ENCODE data around the gene CAMSAP1.

CAMSAP1 gene

GRCh38 chr9:135939351-135940265 is 32.3 kb upstream of the CAMSAP1 start:
- peak; percentile 81 for DNase-seq

- no peak for DNase-seq
Observed at GRCh38 chr9:135937521-135938489, 30.5 kb upstream of the CAMSAP1 start.

- DNase-seq = no peak
Observed at GRCh38 chr9:135933114-135933513, 25.8 kb upstream of the CAMSAP1 start.

- no peak for DNase-seq
Observed at GRCh38 chr9:135932656-135933055, 25.3 kb upstream of the CAMSAP1 start.

- DNase-seq = no peak
Observed at GRCh38 chr9:135931349-135931820, 24.0 kb upstream of the CAMSAP1 start.

DNA sequence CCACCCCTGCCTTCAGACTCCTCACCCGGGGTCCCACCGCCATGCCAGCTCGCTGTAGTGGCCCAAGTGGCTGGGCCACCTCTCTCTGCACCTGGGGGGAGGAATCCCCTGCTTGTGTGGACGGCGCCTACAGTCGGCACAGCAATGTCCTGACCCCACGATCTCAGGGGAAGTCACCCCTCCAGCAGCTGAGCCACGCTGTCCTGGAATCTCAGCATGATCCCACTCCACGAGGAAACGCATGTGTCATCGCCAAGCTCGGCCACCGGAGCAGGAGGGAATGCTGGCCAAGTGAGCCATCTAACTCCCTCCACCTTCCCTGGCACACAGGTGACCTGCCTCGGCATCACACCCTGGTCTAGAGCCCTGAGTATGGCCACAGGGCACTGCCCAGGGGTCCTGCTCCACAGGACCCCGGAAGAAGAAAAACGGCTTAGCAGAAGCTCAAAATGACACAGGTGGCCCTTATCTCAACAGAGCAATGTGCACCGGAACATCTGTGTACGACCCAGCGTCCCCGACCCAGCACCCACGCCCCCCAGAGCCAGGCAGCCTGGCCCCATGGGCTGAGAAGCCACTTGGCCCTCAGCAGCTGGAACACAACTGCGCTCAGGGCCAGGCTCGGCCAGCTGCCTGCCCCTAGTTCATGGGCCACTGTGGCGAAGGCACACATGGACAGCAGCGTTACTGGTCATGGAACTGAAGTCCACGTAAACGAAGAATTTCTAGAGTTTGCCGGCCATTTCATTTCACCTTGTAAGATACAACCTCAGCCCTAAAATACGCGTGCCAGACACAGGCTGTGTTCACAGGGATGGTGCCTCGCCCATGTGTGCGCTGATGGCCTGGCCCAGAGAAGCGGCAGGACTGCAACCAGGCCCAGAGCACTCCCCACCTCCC is 23.4 kb upstream of the CAMSAP1 start:
- no peak for DNase-seq

- DNase-seq = no peak
Observed at GRCh38 chr9:135929656-135930445, 22.5 kb upstream of the CAMSAP1 start.

- no peak for DNase-seq
Observed at GRCh38 chr9:135928731-135929655, 21.6 kb upstream of the CAMSAP1 start.

DNA sequence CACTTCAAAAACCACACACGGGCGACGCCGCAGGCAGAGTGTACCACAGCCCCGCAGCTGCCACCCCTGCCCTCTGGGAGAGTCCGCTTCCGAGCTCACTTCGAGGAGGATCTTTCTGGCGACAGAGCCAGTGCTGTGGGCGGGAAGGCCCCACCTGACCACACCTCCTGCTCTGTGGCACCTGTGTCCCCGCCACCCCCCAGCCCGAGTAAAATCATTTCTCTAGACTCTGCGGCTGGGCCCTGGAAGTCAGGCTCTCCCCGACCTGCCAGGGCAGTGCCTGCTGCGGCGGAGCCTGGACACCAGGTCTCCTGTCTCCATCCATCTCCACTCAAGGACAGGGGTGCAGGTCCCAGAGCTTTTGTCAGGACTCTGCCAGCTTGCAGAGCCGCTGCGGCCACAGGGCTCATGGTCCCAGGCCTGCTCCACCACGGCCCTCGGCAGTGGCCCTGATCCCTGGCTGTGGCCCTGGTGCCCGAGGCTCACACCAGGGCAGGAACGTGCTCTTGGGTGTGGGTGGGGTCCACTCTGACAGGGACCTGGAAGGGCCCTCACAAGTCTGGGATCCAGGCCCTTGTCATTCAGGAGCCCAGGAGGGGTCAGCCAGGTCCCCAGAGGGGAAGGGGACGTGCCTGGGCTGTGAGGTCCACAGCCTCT is 20.9 kb upstream of the CAMSAP1 start:
- no peak for DNase-seq

GRCh38 chr9:135927195-135928013 is 20.1 kb upstream of the CAMSAP1 start:
- DNase-seq = no peak

GRCh38 chr9:135926402-135927194 is 19.3 kb upstream of the CAMSAP1 start:
- DNase-seq = peak; percentile 90

DNA sequence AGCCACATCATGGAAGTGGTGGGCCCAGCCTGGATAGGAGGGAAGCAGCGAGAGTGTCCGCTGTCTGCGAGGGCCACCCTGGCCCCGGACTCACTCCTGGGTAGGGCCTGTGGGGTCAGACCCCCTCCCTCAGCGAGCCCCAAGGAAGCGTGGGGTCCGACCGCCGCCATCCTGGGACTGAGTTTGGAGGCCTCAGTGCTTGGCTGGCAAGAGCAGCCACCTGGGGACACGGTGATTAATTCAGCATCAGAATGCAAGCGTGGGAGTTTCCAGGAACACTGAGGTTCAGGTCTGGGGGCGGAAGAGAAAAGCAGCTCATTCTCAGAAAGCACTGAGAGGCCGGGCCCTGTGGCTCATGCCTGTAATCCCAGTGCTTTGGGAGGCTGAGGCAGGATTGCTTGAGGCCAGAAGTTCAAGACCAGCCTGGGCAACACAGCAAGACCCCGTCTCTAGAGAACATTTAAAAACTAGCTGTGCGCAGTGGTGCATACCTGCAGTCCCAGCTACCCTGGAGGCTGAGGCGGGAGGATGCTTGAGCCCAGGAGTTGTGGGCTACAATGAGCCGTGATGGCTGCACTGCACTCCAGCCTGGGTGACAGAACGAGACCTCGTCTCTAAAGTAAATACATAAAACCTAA is 18.3 kb upstream of the CAMSAP1 start:
- peak; percentile 89 for DNase-seq

DNA sequence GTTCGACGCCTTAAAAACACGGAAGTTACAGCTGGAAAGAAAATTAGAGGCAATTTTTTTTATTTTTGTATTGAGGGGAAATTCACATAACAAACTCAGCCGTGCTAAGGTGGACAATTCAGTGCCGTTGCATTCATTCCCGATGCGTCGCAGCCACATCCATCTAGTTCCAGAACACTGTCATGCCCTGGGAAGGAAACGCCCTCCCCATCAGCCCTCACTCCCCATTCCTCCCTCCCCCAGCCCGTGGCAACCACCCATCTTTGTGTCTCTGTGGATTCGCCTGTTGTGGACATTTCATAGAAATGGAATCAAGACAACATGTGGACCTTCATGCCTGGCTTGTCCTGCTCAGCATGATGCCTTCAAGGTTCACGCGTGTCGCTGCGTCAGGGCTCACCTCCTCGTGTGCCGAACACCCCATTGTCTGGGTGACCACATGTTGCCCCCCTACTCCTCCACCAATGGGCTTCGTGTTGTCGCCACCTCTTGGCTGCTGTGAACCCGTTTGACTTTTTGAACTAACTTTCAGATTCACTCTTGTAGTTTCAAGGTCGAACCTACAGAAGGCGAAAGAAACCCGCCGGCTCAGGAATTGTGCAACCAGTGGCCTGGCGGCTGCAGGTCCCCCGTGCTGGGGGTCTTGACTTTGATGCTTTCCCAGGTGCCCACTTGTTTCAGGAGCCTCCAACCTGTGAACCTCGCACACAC is 17.4 kb upstream of the CAMSAP1 start:
- DNase-seq = peak; percentile 48

DNA sequence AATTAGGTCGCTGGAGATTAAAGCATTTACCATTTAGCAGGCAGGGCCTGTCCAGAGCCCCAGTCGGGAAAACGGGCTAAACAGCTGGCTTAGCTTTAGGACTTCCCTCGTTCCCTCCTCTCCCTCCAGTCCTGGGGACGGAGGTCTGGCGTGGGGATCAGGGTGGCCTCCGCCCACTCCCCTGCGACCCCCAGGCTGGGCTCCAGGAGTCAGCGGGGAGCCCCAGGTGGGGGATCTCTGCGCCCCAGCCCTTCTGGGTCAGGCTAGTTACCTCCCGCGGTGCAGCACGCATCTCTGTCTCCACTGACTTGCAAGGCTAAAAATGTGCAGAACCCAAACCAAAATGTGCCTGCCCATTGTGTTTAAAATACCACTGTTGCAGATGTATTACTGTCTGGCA is 16.2 kb upstream of the CAMSAP1 start:
- DNase-seq = no peak

DNA sequence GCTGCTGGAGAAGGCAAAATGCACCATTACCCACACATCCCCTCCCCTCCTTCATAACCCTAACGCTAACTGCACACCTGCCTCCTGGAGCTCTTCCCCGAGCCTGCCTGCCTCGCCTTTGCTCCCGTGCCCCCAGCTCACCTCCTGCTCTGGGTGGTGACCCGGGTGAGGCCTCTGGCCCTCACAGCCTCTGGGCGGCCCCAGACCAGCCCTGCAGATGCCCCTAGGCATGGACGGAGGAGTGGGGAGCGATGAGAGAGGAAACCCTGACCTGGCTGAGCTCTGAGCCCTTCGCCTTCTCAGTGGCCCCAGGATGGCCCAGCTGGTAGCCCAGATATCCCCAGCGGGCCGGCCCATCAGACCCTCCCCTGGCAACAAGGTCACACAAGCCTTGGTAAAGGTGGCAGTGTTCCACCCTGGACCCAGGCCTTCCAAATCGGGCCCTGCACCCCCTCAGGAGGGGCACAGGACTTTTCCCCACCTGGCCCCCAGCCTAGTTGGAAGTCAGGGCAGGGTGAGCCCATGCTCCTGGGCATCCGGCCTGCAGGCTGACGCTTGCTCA is 14.5 kb upstream of the CAMSAP1 start:
- DNase-seq = no peak

DNA sequence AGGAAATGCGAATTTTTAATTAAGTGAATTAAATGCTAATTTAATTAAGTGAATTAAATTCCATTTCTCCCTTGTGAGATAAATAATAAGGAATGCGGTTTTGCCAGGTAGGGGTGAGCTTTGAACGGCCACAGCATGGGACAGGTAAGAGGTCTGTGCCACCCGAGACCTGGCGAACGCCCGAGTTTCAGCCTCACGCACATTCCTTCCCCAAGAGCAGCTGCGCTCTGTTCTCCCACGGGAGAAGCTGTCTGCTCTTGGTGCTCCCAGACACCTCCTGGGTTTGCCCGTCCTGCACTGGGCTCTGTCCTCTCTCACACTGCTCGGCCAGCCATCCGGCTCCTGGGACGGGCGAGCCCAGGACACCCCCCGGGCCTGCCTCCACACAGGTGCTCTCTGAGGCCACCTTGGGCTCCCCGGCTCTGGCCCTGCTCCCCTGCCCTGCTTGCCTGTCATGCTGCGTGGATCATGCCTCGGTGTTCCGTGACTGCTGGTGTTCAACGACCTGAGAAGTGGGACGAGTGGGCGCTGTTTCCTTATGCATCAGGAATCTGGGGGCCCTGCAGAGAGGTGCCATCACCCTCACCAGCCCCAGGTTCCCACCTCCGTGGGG is 13.7 kb upstream of the CAMSAP1 start:
- DNase-seq = no peak

Data from stimulated activated CD8-positive, alpha-beta memory T cell treated with anti-CD3 and anti-CD28 coated beads, Interleukin-4, amount 100 ng/mL, for 48 hours (primary cell).